HCT116 (cell line): ENCODE data around the gene DTNB. TPM values are rescaled to one million over a fixed set of nuclear protein-coding genes. Genes with fewer than 3 reads are reported as not detected.

ENCODE experiments used
- ATAC-seq: fragments of 200-7000 bp; cut with Tn5 transposase; 2 replicates; pipeline ENCODE4 v1.9.1; 2020; ENCODE audit warnings: mild to moderate bottlenecking, moderate library complexity
- BruUV-seq: library from RNA; stranded (reverse); fragments of 400-500 nt; replicated peaks from 2 replicates; lab custom pipeline; 2021; lab: Mats Ljungman, UMichigan
- CTCF ChIA-PET: fragments of 300-600 bp; sonication (Branson Sonifier 250); formaldehyde crosslinking; loops from one replicate; lab custom pipeline; 2021; ENCODE audit warnings: antibody characterized with exemption; lab: Charles Lee
- POLR2A ChIA-PET: fragments of 300-600, 350-600 bp; sonication (Branson Sonifier 250); formaldehyde crosslinking; loops from one replicate; lab custom pipeline; 2021; ENCODE audit warnings: antibody characterized with exemption; lab: Charles Lee
- RAD21 ChIA-PET, 2 experiments: fragments of 300-600 bp; sonication (Branson Sonifier 250); formaldehyde crosslinking; loops; one replicate each; lab custom pipeline; 2023; ENCODE audit warnings: low total read pairs in 2 of 2; ENCODE audit not compliant: uncharacterized antibody in 2 of 2, unreplicated experiment in 2 of 2, low non-redundant PET in 1 of 2; lab: Charles Lee
- DNase-seq: peaks from one replicate; pipeline ENCODE4 v3.0.0-alpha.2; 2010; ENCODE audit warnings: low read depth, low spot score
- H2AFZ ChIP-seq: fragments of 200-600 bp; shearing (Covaris generic), sonication (generic); 2 replicates; pipeline ENCODE4 v1.6.1; 2017; ENCODE audit warnings: low read depth, mixed run types, mixed read lengths, antibody characterized with exemption, low read length; ENCODE audit not compliant: poor library complexity, severe bottlenecking
- H3K27ac ChIP-seq: 2 replicates; pipeline ENCODE4 v1.5.1; 2012; ENCODE audit warnings: low read depth, low read length
- H3K27me3 ChIP-seq: fragments of 200-600 bp; sonication (generic); 2 replicates; pipeline ENCODE4 v1.6.1; 2016; ENCODE audit warnings: mixed run types, low read length, mixed read lengths; ENCODE audit not compliant: insufficient read depth
- H3K36me3 ChIP-seq, 2 experiments: fragments of 200-500 bp in 1 of 2; fragments of 200-600 bp in 1 of 2; sonication (Bioruptor generic) in 1 of 2; sonication (generic) in 1 of 2; 2 replicates each; pipeline versions ENCODE4 v1.5.1 to v1.6.1; 2014 to 2016; ENCODE audit warnings: low read length in 2 of 2, inconsistent platforms in 1 of 2, mixed read lengths in 1 of 2, mixed run types in 1 of 2; ENCODE audit not compliant: insufficient read depth in 2 of 2, control insufficient read depth in 1 of 2
- H3K4me1 ChIP-seq, 2 experiments: fragments of 200-600 bp in 1 of 2; sonication (generic) in 1 of 2; 2 replicates each; pipeline versions ENCODE4 v1.5.1 to v1.6.1; 2012 to 2017; ENCODE audit warnings: low read length in 2 of 2, inconsistent platforms in 1 of 2, mild to moderate bottlenecking in 1 of 2, mixed read lengths in 1 of 2, mixed run types in 1 of 2, moderate library complexity in 1 of 2; ENCODE audit not compliant: insufficient read depth in 2 of 2, control insufficient read depth in 1 of 2
- H3K4me2 ChIP-seq: fragments of 200-600 bp; sonication (generic); 2 replicates; pipeline ENCODE4 v1.6.1; 2017; ENCODE audit warnings: mixed run types, low read length, mixed read lengths
- H3K4me3 ChIP-seq, 2 experiments: fragments of 200-600 bp in 1 of 2; sonication (generic) in 1 of 2; replicated peaks in 1 of 2; 2 replicates each; pipeline ENCODE4 v1.5.1; 2011 to 2016; ENCODE audit warnings: low read length in 2 of 2, control low read depth in 1 of 2, low read depth in 1 of 2, mild to moderate bottlenecking in 1 of 2, mixed read lengths in 1 of 2, mixed run types in 1 of 2
- H3K79me2 ChIP-seq: fragments of 200-600 bp; sonication (generic); 2 replicates; pipeline ENCODE4 v1.6.1; 2017; ENCODE audit warnings: mild to moderate bottlenecking, mixed run types, low read length, moderate library complexity, mixed read lengths; ENCODE audit not compliant: insufficient read depth
- H3K9ac ChIP-seq: fragments of 200-600 bp; sonication (generic); 2 replicates; pipeline ENCODE4 v1.6.1; 2016; ENCODE audit warnings: low read length, mixed read lengths
- H3K9me2 ChIP-seq: fragments of 200-600 bp; sonication (generic), shearing (Covaris generic); 2 replicates; pipeline ENCODE4 v1.6.1; 2017; ENCODE audit warnings: mixed run types, mild to moderate bottlenecking, moderate library complexity; ENCODE audit not compliant: insufficient read depth
- H3K9me3 ChIP-seq, 2 experiments: fragments of 200-500 bp in 1 of 2; fragments of 200-600 bp in 1 of 2; sonication (Bioruptor generic) in 1 of 2; sonication (generic) in 1 of 2; 2 replicates each; pipeline ENCODE4 v1.6.1; 2014 to 2017; ENCODE audit warnings: low read length in 2 of 2, mixed read lengths in 2 of 2, inconsistent platforms in 1 of 2, low read depth in 1 of 2, mild to moderate bottlenecking in 1 of 2, mixed run types in 1 of 2, moderate library complexity in 1 of 2; ENCODE audit not compliant: control insufficient read depth in 1 of 2, insufficient read depth in 1 of 2
- H4K20me1 ChIP-seq: fragments of 200-600 bp; sonication (generic), shearing (Covaris generic); 2 replicates; pipeline ENCODE4 v1.6.1; 2017; ENCODE audit warnings: mixed run types, mild to moderate bottlenecking, moderate library complexity; ENCODE audit not compliant: insufficient read depth
- ATF3 ChIP-seq: IDR thresholded peaks from 2 replicates; pipeline ENCODE4 v1.6.1; 2012
- CBX3 ChIP-seq: IDR thresholded peaks from 2 replicates; pipeline ENCODE4 v1.6.1; 2012; ENCODE audit warnings: low read depth
- CEBPB ChIP-seq: IDR thresholded peaks from 2 replicates; pipeline ENCODE4 v1.6.1; 2012; ENCODE audit warnings: low read depth
- CTCF ChIP-seq, 3 experiments: fragments of 200-600 bp in 1 of 3; sonication (generic) in 1 of 3; IDR thresholded peaks in 2 of 3; conservative IDR thresholded peaks in 1 of 3; 2 replicates each; pipeline ENCODE4 v1.5.1; 2012 to 2017; ENCODE audit warnings: low read depth in 2 of 3, low read length in 2 of 3, antibody characterized with exemption in 1 of 3, borderline replicate concordance in 1 of 3, control low read depth in 1 of 3, mild to moderate bottlenecking in 1 of 3, mixed read lengths in 1 of 3, mixed run types in 1 of 3, moderate library complexity in 1 of 3; ENCODE audit not compliant: insufficient read depth in 1 of 3
- EGR1 ChIP-seq: IDR thresholded peaks from 2 replicates; pipeline ENCODE4 v1.6.1; 2012; ENCODE audit warnings: low read depth
- ELF1 ChIP-seq: IDR thresholded peaks from 2 replicates; pipeline ENCODE4 v1.6.1; 2012; ENCODE audit warnings: low read depth, borderline replicate concordance
- EZH2 ChIP-seq: fragments of 200-600 bp; sonication (generic); IDR thresholded peaks from 2 replicates; pipeline ENCODE4 v1.6.1; 2017; ENCODE audit warnings: antibody characterized with exemption, mixed run types
- EZH2phosphoT487 ChIP-seq: fragments of 200-600 bp; IDR thresholded peaks from 2 replicates; pipeline ENCODE4 v1.6.1; 2018; ENCODE audit warnings: antibody characterized with exemption, borderline replicate concordance
- FOSL1 ChIP-seq: IDR thresholded peaks from 2 replicates; pipeline ENCODE4 v1.6.1; 2012; ENCODE audit warnings: low read depth
- JUND ChIP-seq: IDR thresholded peaks from 2 replicates; pipeline ENCODE4 v1.6.1; 2012
- POLR2A ChIP-seq: IDR thresholded peaks from 2 replicates; pipeline ENCODE4 v1.7.0; 2011; ENCODE audit warnings: borderline replicate concordance; ENCODE audit not compliant: insufficient read depth, insufficient read length; ENCODE audit errors: extremely low read depth
- POLR2AphosphoS5 ChIP-seq: IDR thresholded peaks from 2 replicates; pipeline ENCODE4 v1.6.1; 2011; ENCODE audit warnings: mild to moderate bottlenecking, low read depth, low read length, moderate library complexity
- RAD21 ChIP-seq: IDR thresholded peaks from 2 replicates; pipeline ENCODE4 v1.6.1; 2012; ENCODE audit warnings: low read depth, mild to moderate bottlenecking
- REST ChIP-seq: IDR thresholded peaks from 2 replicates; pipeline ENCODE4 v1.6.1; 2012; ENCODE audit warnings: low read depth
- SIN3A ChIP-seq: IDR thresholded peaks from 2 replicates; pipeline ENCODE4 v1.6.1; 2012; ENCODE audit warnings: low read depth
- SP1 ChIP-seq: IDR thresholded peaks from 2 replicates; pipeline ENCODE4 v1.6.1; 2012; ENCODE audit warnings: low read depth
- SRF ChIP-seq: IDR thresholded peaks from 2 replicates; pipeline ENCODE4 v1.6.1; 2012; ENCODE audit warnings: low read depth
- TCF7L2 ChIP-seq: IDR thresholded peaks from 2 replicates; pipeline ENCODE4 v1.7.0; 2011; ENCODE audit warnings: borderline replicate concordance, inconsistent platforms; ENCODE audit not compliant: insufficient read depth, insufficient read length; ENCODE audit errors: extremely low read depth
- YY1 ChIP-seq: IDR thresholded peaks from 2 replicates; pipeline ENCODE4 v1.6.1; 2011; ENCODE audit warnings: low read length, low read depth, moderate library complexity, mild to moderate bottlenecking; ENCODE audit not compliant: insufficient replicate concordance; ENCODE audit errors: extremely low read depth
- ZBTB33 ChIP-seq: IDR thresholded peaks from 2 replicates; pipeline ENCODE4 v1.6.1; 2011; ENCODE audit warnings: mild to moderate bottlenecking, low read length, moderate library complexity; ENCODE audit not compliant: insufficient replicate concordance; ENCODE audit errors: extremely low read depth
- ZFX ChIP-seq: fragments of 450-650 bp; IDR thresholded peaks from 2 replicates; pipeline ENCODE4 v1.6.1; 2017
- ZNF274 ChIP-seq: fragments of 200-500 bp; sonication (Bioruptor generic); IDR thresholded peaks from 2 replicates; pipeline ENCODE4 v1.6.1; 2014; ENCODE audit warnings: mild to moderate bottlenecking, low read depth, low read length, inconsistent platforms
- intact Hi-C: fragments of 100-400 bp; cut with micrococcal nuclease; formaldehyde crosslinking; loops from 2 replicates; pipeline ENCODE4 v1.10.0; 2022
- total RNA-seq: library from RNA; stranded (reverse); gene quantifications from one replicate; pipeline ENCODE4 v1.2.1, GENCODE V29; 2021; ENCODE audit not compliant: unreplicated experiment

The DTNB gene
- total RNA-seq, 1 experiment from 2014 or later, result 30.2 TPM

- H3K4me2 ChIP-seq, result peak overlapping the region; percentile 71
- H3K9me2 ChIP-seq, result no peaks in the 10 kb centered on the region
- H3K4me1 ChIP-seq, result peaks cover 0 to 14% of the 10 kb centered on the region in 2 experiments; a peak in 2 of 4 replicates
- no peaks in the 10 kb centered on the region for H3K79me2 ChIP-seq
- H3K9ac ChIP-seq, result peak overlapping the region; percentile 46
- H4K20me1 ChIP-seq, result no peaks in the 10 kb centered on the region
- H3K27me3 ChIP-seq, result no peaks in the 10 kb centered on the region
- H2AFZ ChIP-seq, result peak overlapping the region; percentile 20
- ATAC-seq (peak; percentile 98), DNase-seq (peak; percentile 80)
- H3K9me3 ChIP-seq, result no peaks in the 10 kb centered on the region
- H3K4me3 ChIP-seq, result peak overlapping the region; percentile 32 to 49
- H3K36me3 ChIP-seq, result no peaks in the 10 kb centered on the region
- H3K27ac ChIP-seq, result no peak overlapping the region
- POLR2A ChIA-PET, result interaction anchor here (1.1 to 1.4 kb wide), 2 partner anchors 10 to 11 kb away, joined by 3 to 4 read pairs; no protein-coding TSS in a partner anchor
- CTCF ChIA-PET, result interaction anchor here (0.6 to 2.6 kb wide), 17 partner anchors 9 to 302 kb away, joined by 3 to 54 read pairs (median 3); no protein-coding TSS in a partner anchor
- no TSS peak for BruUV-seq
- RAD21 ChIA-PET, result interaction anchor here in 1 of 2 experiments (1.2 kb wide), 1 partner anchor 14 kb away, joined by 3 read pairs; no protein-coding TSS in a partner anchor
- intact Hi-C loops, result no loop called here
- TF ChIP-seq ZFX (no peak), CEBPB (no peak), SP1 (peak; percentile 60), SRF (no peak), CBX3 (no peak), POLR2AphosphoS5 (peak; percentile 94), ATF3 (no peak), RAD21 (no peak), YY1 (no peak), JUND (no peak), EZH2phosphoT487 (no peak), EZH2 (no peak), ZNF274 (no peak), TCF7L2 (no peak), SIN3A (no peak), ELF1 (no peak), POLR2A (peak; percentile 81), EGR1 (peak; percentile 48; the same call in 1 of the 2 replicates), ZBTB33 (no peak), CTCF (IDR thresholded peaks at IDR 0.05 in 2 of 3, conservative IDR thresholded peaks at IDR 0.05 in 1 of 3; ENCODE audit: borderline replicate concordance in 1 of 3, insufficient read depth in 1 of 3, low read depth in 2 of 3, low read length in 2 of 3) (peak; percentile 74 to 96 (median 93)), FOSL1 (no peak), REST (no peak)
Observed at GRCh38 chr2:25362049-25362433, 311.3 kb downstream of the DTNB start.
